NCI-H2227 treated with DMSO at 0.1 percent for 48 hours (cell line): Measurements from ENCODE around the gene DGKI.

Source experiments
- DNase-seq: peaks from one replicate; lab custom pipeline; 2025; lab: John Stamatoyannopoulos, UW

The DGKI gene

DNA sequence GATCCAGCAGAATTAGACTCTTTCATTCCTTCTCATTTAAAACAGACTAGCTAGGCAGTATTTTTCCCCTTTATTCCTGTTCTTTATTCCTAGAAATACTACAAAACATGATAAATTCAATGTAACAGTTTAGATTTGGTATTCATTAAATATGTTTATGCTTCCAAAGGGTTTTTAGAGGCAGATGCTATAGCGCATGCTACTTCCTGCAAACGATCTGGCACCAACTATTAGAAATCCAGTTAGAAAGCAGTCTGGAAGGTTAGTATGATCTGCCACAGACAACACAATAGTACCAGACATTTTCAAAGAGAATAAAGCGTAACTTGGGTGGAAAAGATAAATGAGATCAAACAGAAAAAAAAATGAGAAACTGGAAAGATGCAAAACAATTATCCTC lies 439.7 kb downstream of the DGKI start:
- no peak for DNase-seq

DNA sequence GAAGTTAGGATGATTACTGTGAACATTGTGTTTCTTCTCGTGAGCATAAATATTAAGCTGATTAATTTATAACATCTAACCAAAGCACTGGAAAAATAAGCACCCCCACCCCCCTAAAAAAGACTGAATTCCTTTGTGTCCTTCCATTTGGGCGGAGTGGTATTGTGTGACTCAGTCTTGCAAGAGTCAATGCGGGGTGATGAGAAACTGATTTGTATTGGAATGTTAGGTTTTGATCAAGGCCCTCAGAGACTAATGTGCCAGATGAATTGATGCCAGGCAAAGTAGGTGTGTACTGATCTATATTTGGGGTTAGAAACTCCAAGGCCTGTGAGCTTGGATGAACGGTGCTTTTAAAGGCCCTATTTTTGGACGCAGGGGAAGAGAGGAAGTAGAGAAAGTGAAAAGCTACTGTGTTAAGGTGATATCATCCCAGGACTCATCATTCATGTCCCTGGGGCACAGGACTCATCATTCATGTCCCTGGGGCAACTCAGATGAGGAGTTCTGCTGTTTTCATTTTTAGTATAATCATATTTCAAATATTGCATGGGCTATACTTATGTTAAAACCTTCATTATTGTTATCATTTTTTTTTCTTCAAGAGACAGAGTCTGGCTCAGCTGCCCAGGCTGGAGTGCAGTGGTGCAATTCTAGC lies 442.0 kb downstream of the DGKI start:
- no peak for DNase-seq

DNA sequence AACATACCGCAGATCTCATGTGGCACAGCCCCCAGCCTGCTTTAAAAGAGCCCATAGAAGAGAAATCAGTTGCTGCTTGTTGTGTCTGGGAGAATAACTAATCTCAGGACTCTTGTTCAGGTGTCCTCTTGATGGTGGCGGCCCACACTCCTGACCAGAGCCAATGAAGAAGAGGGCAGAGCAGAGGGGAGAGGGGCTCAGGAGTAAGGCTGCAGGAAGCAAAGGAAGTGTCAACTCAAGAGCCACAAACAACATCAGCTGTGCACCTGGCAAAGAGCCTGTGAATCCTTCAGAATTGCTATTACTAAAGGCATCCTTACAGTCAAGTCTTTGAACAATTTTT lies 443.4 kb downstream of the DGKI start:
- no peak for DNase-seq

DNA sequence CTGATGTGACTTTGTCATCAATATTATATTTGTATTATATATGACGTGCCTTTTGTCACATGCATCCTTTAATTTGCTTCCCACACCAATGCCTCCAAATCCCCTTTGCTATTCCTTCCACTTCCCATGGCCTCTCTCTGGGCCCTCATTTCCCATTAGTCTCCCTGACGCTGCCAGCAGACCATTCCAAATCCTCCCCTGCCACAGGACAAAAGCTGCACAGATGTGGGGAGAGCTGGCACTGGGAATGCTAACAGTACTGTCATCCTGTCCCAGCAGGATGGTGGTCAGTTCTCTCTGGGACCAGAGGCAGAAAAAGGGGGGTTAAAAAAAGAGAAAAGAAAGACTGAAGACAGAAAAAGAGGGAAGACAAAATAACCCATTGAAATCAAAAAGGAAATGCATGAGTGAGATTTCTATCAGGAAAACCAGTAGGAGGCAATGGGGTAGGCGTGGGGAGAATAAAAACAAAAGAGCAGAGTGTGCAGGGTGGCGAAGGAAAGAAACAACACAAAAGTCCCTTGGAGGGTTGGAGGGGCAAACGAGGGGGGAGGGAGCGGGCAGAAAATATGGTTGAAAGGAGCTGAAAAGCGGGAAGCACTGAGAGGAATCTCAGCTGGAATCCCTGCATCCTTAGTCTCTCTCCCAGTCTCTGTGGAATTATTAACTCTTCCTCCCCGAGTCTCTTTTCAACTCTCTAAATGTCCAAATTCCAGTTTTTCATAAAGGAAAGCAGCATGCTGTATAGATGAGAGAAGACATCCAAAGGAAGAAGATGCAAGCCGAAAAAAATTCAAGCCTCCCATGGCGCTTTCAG lies 444.0 kb downstream of the DGKI start:
- DNase-seq: no peak

DNA sequence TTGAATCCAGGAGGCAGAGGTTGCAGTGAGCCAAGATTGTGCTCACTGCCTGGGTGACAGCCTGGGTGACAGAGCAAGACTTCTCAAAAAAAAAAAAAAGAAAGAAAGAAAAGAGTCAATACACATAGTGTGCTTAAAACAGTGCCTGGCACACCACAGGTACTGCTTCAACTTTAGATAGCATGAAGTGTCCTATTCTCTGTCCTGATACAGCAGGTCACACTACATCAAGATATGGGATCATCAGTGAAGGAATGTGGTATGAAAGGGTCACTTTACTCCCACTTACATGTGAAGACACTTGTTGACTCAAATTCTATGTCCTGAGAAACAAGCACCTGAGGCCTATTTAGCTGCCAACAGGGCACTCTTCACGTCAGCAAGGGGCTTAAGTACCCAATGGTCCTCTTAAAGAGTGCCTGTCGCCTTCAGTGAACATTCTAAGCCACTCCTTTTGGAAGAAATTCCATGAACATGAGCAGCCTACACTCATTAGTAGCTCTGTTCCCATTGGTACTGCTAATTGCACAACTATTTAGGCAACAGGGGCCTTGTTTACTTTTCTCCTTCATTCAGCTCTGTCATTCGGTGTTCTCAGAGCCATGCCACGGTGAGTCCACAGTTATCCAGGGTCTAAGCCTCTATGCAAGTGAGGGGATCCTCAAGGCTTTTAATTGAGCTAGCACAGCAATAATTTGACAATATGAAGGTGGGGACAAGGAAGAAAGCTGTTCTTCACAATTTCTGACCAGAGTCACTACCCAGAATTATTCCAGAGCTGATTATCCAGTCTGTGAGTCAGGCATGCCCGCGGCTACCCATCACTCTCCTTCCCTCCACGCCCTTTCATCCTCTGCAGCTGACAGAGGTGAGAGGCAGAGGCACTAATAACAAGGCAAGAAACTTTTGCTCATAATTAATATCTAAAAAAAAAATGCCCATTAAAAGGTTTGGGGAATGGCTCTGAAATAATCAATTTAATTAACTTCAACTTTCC lies 446.6 kb downstream of the DGKI start:
- DNase-seq: no peak

DNA sequence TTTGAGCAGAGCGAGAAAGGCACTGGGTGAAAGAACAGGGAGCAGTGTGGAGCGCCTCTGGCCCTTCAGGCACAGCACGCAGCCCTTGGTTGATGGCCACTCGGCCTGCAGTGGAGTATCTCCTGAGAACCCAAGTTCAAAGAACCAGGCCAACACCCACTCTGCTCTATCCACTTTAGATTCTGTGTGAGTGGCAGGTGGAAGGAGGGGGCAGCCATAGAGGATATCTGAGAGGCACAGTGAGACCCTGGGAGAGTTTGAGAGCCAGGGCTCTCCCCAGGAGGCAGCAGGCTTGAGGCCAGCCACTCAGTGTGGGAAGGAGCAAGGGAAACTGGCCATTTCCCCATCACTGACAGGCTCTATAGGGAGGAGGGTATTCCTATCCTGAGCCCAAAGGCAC lies 450.7 kb downstream of the DGKI start:
- no peak for DNase-seq

DNA sequence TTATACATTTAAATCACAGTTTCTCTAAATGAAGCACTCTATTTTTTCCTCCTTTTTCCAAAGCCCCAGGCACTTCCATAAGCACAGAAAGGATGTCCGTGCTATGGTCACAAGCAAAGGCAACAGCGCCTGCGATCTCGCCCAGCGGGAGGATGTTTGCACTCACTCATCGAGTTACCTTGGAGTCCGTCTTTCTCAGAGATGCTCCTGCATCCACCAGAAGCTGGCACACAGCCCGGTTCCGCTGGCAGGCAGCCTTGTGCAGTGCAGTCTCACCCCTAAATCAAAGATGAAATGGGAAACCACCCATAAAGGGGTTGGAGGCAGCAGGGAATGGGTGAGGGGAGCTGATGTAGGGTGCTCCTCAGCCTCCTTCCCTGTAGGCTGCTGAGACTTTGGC lies 451.4 kb downstream of the DGKI start:
- no peak for DNase-seq

DNA sequence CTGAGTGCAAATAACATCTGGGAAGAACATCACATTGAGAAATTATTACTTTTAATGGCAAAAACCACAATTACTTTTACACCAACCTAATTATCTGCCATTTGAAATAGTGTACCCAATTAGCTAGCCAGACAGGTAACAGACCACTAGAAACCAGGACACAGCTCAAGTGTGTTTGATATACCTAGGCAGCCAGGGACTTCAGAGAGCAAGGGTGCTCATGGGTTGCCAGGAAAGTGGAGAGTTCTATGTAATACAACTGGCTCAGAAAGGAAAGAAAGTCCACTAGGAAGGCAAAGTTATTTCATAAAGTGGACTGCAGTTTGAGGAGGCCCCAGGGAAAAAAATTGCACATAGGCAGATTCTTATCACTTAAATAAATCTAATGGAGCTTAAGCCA lies 453.2 kb downstream of the DGKI start:
- DNase-seq: no peak

DNA sequence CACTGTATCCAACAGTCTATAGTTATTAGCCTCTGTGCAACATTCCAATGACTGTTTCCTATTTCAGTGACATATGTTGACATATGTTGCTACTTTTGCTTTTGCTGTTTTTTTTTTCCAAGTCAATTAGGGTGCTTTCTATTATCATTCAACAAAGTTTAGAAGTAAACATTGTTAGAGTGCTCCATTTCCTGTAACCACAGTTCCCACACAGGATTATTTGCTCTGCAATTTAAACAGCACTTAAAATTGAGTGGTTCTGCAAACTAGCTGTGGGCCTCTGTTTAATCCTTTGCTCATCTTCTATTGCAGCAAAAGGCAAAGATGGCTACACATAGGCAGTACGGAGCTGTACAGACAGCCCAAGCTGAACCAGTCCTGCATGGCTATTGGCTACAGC lies 456.7 kb downstream of the DGKI start:
- DNase-seq: no peak

DNA sequence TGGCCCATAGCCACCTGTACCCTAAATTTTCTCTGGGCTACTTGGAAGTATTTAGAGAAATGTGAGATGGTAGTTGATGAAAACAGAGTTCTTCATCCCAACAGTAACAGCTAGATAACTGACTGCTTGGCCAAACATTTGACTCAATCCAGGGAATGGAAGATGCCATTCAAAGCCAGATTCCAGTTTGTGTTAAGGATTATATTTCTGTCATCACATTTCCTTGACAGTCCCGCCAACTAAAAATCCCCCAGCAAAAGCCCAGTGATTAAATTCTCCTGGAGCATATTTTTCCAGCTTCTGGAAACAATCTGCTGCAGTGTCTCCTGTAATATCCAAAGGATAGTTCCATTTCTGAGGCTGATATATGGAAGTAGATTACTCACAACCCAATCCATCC lies 457.9 kb downstream of the DGKI start:
- no peak for DNase-seq

DNA sequence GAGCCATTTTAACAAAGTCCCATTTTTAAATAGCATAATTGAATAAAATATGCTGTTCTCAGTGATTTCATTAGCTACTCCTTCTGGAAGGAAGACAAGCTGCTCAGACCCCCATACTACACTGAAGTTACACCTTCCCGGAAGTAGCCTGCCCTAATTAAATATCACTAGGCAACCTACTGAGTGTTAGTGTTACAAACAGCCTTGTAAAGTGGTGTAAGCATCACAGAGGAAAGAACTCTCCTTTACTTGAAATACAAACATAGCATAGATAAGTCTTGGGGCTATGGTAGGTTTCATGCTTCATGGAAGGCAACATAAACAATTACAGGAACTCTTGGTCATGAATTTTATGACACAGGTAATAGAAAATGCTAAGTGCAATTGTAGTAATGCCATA lies 459.8 kb downstream of the DGKI start:
- DNase-seq: no peak

DNA sequence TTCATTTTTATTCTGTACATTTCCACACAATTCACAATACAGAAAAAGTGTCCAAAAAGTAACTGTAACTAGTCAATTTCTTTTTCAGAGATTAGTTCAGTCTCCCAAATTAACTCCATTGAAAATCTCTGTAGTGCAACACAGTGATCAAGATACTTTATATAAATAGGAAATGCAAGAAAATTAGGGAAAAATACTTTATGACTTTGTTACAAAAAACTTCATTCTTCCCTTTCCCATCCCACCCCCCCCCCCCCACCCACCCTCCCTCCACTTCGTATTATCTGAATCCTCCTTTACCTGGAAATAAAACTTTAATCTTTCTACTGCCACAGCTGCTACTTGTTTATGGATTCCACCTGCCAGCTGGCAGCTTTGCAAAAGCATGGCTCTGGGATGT lies 465.7 kb downstream of the DGKI start:
- no peak for DNase-seq

DNA sequence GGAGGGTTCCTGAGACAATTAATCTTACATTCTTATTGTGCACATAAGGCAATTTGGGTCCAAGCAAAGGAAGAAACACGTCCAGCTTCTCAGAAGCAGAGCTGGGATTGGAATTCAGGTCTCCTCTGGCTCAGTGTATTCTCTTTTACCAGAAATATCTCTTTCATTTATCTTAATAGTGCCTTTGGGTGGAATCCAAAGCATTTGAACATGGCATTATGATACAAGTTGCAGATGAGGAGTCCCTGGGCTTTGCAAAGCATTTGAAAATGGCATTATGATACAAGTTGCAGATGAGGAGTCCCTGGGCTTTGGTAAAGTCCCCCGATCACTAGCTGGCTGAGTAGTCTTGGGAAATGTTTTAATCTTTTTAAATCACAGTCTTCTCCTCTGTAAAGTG lies 473.3 kb downstream of the DGKI start:
- no peak for DNase-seq

DNA sequence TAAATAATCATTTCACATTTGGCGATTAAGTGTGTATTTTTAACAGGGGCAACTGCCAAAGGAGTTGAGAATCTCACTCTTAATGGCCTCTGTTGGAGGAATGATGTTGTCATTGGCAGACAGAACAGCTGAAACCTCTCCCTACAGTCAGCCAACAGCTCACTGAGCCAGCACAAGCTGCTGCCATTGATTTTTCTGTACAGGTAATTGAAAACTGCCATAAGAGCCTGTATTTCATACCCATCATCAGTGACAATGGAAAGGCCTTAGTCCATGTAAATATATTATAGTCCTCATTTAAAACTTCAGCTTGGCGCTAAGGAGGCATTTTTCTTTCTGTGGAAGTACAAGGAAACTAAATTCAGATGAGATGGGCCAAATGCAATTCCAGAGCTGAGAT lies 475.2 kb downstream of the DGKI start:
- no peak for DNase-seq

DNA sequence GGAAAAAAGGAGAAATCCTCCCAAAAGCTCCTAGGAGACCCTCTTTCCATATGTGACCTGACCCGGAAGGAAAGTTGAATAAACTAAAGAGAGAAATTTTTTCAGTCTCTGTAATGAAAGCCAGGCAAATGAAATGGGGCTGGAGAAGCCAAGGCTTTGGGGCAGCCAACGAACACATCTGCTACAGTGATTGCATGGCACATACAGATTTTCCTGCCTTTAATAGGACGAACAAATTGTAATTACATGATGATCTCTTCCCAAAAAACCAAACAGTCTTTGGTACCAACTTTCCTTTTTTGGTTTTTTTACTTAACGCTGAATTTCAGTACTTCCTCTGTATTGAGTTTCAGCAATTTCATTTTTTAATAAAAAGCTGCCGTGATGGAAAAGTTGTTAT lies 479.8 kb downstream of the DGKI start:
- no peak for DNase-seq

DNA sequence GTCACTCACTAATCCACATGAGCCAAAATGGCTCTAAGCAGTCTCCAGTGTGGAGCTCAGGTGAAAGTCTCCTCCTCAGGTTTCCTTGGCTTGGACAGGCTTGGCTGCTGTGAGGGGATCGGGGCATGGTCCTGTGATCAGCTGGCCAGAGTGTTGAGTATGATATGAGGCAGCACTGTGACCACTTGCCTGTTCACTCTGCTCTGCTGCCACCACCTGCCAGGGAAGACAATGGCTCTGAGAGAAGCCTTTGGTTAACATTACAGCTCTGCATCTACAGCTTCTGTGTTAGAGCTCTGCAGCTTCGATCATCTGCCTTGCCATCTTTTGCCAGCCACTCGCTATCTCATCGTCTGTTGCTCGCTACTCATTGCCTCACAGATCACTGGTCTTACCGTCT lies 483.1 kb downstream of the DGKI start:
- no peak for DNase-seq

DNA sequence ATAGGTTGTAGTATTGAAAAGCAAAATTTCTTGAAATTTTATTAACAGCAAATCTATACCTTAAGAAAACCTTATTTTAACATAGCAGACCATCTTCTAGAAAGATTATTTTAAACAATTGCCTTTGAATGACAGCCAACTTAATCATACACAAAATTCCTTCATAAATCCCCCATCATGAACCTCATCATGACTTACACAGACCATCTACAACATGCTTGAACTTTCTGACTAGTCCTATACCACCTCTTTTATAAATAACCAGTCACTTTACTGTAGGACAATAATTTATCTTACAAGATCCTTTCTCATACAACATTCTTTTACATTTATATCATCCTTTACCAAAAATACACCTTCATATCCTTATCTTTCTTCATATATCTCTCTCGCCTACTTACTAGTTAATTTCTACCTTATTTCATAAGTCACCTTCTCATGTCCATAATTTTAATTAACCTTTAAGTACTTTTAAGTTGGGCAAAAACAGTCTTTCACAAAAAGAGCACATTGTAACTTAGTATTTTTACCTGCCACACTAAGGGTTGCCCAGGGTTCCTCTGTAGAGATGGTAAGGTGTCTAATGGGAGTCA lies 486.6 kb downstream of the DGKI start:
- no peak for DNase-seq

DNA sequence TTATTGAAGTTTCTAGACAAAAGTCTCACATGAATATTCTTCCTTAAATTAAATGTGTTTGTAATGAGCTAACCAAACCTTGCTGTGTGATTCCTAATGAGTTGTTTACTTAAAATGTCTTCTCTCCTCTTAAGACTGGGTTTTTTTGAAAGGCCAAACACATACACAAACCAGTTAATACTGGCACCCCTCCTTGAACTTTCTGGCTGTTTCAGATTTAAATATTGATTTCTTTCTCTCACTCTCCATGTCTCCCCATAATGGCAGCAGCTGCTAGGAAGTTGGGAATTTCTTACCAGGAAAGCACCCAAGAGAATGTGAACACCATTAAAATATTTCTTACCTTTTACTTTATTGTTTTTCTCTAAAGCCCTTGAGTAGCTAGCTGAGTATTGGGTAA lies 491.8 kb downstream of the DGKI start:
- DNase-seq: no peak

DNA sequence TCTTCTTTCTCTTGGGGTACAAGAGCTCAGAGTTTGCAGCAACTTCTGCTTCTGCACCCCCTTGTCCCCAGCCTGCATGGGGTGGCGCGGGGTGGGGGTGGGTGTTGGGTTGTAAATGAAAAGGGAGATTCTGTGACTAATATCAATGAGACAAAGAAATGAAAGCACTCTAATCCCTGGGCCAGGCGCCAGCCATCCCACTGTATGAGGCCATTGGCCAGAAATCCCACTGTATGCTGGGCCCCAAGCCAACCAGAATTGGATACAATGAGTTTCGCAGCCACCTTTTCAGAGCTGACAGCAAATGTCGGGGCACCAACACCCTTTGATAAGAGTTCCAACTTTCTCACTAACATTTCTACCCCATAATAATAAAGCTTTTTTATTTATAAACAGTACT lies 492.4 kb downstream of the DGKI start:
- no peak for DNase-seq

DNA sequence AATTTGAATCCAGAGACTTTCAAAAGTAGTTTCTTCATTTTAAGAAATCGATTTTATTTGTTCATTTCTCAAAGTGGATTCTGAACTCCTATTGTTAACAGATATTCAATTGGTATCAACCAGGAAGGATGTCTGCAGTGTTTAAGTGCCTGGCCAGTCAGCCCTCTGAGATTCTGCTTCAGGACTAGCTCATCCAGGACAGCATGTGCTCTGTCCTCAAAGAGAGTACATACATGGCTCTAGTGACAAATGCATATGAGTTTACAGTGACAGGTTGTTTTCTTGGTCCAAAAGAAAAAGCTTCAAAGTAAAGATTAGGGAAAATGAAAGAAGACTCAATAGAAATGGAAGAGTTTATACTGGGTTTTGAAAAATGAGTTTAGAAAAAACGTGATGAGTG lies 494.8 kb downstream of the DGKI start:
- no peak for DNase-seq

DNA sequence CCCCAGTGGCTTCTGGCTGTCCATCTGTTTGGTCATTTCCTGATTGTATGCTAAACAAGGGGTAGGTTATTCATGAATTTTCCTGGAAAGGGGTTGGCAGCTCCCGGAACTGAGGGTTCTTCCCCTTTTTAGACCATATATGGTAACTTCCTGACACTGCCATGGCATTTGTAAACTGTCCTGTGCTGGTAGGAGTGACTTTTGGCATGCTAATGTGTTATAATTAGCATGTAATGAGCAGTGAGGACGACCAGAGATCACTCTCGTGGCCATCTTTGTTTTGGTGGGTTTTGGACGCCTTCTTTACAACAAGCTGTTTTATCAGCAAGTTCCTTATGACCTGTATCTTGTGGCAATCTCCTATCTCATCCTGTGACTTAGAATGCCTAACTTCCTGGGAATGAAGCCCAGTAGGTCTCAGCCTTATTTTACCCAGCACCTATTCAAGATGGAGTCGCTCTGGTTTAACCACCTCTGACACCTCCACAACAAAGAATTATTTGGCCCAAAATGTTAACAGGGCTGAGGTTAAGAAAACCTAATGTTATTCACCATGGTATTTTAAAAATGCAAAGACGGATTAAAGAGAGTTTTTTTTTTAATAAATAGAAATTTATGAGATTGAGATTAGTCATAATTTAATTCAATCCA lies 500.9 kb downstream of the DGKI start:
- DNase-seq: no peak

DNA sequence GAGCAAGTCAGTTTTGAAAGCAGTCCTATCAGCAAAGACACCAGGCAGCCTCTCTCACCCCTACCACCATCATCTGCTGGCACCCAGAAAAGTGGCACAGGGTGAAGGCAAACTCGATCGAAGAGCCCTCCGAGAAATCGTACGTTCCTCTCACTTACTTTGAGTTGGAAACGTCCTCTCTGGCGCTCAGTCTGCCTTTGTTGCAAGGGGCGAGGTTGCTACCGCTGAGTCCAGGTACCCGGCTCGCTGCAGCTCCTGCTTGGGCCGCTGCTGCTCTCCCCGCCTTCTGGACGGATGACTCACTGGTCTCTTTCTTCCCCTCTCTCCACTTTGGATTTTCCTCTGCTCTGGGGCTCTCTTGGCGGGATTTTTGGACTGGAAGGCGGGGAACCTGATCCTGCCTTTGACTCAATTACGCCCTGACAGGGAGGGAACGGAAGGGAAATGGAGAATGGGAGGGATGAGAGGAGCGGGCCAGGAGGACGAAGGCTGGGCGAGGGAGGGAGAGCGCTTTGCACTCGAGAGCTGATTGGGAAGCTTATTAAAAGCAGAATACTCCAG lies 503.4 kb downstream of the DGKI start, which contains the start of gene PTN:
PTN (minus strand) TSS at position 453 of the 561 bp plus-strand sequence. CDS start 88,760 bp downstream, outside the sequence.
- DNase-seq: peak; percentile 64
